Transverse colon (tissue), 4 donors: ENCODE results near the gene AOPEP. TPM values are rescaled to one million over a fixed set of nuclear protein-coding genes. Genes with fewer than 3 reads are reported as not detected.

Experiments
- DNase-seq: peaks from one replicate; pipeline ENCODE4 v3.0.0-alpha.2; 2019
- H3K27ac ChIP-seq, 4 donors: fragments of 200-600 bp; sonication (generic); 2 replicates each; pipeline ENCODE4 v1.5.1; 2016 to 2018; ENCODE audit warnings: inconsistent platforms in 4 of 4
- H3K27me3 ChIP-seq: fragments of 200-600 bp; sonication (generic); 2 replicates; pipeline ENCODE4 v1.5.1; 2017; ENCODE audit warnings: inconsistent platforms
- H3K36me3 ChIP-seq, 4 donors: fragments of 200-600 bp; sonication (generic); 2 replicates each; pipeline ENCODE4 v1.5.1; 2017 to 2019; ENCODE audit warnings: inconsistent platforms in 4 of 4
- H3K4me1 ChIP-seq, 4 donors: fragments of 200-600 bp; sonication (generic); 2 replicates each; pipeline ENCODE4 v1.5.1; 2017 to 2020; ENCODE audit warnings: inconsistent platforms in 4 of 4
- H3K4me3 ChIP-seq, 4 donors: fragments of 200-600 bp; sonication (generic); 1 replicate in 1 of 4; 2 replicates in 3 of 4; pipeline versions ENCODE4 v1.5.1 to v1.6.1; 2017 to 2019; ENCODE audit warnings: inconsistent platforms in 4 of 4
- H3K9me3 ChIP-seq, 2 donors: fragments of 200-600 bp; sonication (generic); 2 replicates each; pipeline ENCODE4 v1.5.1; 2017 to 2019; ENCODE audit warnings: inconsistent platforms in 2 of 2
- EP300 ChIP-seq: sonication (generic); formaldehyde crosslinking; IDR thresholded peaks from one replicate; pipeline ENCODE4 v1.6.1; 2017; ENCODE audit warnings: antibody characterized with exemption, low read depth
- POLR2A ChIP-seq: fragments of 450-650 bp; IDR thresholded peaks from one replicate; pipeline ENCODE4 v1.6.1; 2016; ENCODE audit warnings: antibody characterized with exemption, mild to moderate bottlenecking, moderate library complexity
- POLR2AphosphoS5 ChIP-seq, 3 donors: sonication (generic); formaldehyde crosslinking; IDR thresholded peaks; one replicate each; pipeline ENCODE4 v1.6.1; 2016; ENCODE audit warnings: antibody characterized with exemption in 3 of 3
- WGBS, 2 donors: methylation state at CpG; one replicate each; pipeline ENCODE4 v1.1.5; 2018; ENCODE audit warnings: low coverage in 1 of 2; 5-methylcytosine and 5-hydroxymethylcytosine counted together
- in situ Hi-C, 4 donors: fragments of 200-750 bp; cut with MboI; loops; one replicate each; pipeline versions ENCODE4 v1.15.0 to v1.15.1; 2017; ENCODE audit warnings: low sequenced_read_pairs in 3 of 4, low pct_ligation_motif_present in 1 of 4, low pct_unique_long_range_greater_than_20kb in 1 of 4
- intact Hi-C: fragments of 100-400 bp; cut with DNase I; formaldehyde crosslinking; loops from one replicate; pipeline ENCODE4 v1.15.1; 2023; ENCODE audit warnings: low total_unique reads
- total RNA-seq, 4 donors: library from RNA; depleted of rRNA; stranded (reverse); fragments of >200 nt; gene quantifications; one replicate each; pipeline ENCODE4 v1.1.0, GENCODE V29; 2016
- TF ChIP-seq, protein P1 (sequence below), 5 experiments: fragments of 200-600 bp in 3 of 5; fragments of 450-650 bp in 2 of 5; sonication (generic) in 3 of 5; IDR thresholded peaks; 1 replicate in 2 of 5; 2 replicates in 3 of 5; pipeline ENCODE4 v1.5.1; 2016 to 2017; ENCODE audit warnings: antibody characterized with exemption in 5 of 5, inconsistent platforms in 3 of 5, mild to moderate bottlenecking in 2 of 5, moderate library complexity in 1 of 5

Gene AOPEP
- total RNA-seq, 4 donors from 2014 or later, result 53.0 to 129 (median 92.7) TPM

DNA sequence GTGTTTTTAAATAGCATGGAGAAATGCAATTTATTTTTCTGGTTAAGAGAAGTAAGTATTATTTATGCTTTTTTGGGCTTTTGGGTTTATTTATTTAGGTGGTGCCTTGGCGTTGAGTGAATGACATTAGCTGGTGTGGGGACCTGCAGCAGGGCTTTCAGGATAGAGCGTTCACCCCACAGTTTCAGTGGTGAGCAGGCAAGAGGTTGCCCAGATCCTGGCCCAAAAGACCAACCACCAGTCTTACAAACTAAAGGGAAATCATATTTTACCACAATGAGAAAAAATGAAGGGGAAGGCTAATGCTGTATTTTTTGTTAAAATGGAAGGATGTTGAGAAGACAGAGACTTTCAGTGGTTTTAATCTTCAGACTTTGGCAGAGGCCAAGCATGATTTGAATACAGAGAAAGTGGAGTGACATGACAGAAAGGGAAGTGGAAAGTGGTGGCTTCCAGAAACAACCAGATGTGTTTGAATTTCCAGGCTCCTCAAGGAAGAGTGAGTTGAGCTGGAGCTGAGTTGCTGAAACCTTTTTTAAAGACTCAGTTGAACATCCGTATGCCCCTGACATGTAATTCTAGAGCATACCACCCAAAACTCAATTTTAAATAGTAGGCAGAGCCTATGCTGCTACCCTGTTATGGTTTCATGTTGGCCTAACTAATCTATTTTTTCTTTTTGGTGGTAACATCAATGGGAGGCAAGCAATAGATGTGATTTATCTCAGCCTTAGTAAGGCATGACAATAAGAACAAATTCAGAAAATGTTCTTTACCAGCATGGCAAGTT, 94.8 kb downstream of the AOPEP start:
- intact Hi-C loops, result no loop called here
- no peak for DNase-seq
- 81 to 83% methylated on average over 3 of the region's 3 CpGs for WGBS, 2 donors
- no peaks in the 10 kb centered on the region for H3K27me3 ChIP-seq
- no peaks in the 10 kb centered on the region for H3K9me3 ChIP-seq
- no peaks in the 10 kb centered on the region for H3K36me3 ChIP-seq
- in situ Hi-C loops, result no loop called here
- H3K4me1 ChIP-seq, result peaks cover 8 to 33% (median 20%) of the 10 kb centered on the region in 4 donors
- H3K27ac ChIP-seq, result no peak overlapping the region
- TF ChIP-seq EP300 (no peak), POLR2A (no peak), POLR2AphosphoS5 (IDR thresholded peaks at IDR 0.05) (no peak)
- TF ChIP-seq, protein P1, sequence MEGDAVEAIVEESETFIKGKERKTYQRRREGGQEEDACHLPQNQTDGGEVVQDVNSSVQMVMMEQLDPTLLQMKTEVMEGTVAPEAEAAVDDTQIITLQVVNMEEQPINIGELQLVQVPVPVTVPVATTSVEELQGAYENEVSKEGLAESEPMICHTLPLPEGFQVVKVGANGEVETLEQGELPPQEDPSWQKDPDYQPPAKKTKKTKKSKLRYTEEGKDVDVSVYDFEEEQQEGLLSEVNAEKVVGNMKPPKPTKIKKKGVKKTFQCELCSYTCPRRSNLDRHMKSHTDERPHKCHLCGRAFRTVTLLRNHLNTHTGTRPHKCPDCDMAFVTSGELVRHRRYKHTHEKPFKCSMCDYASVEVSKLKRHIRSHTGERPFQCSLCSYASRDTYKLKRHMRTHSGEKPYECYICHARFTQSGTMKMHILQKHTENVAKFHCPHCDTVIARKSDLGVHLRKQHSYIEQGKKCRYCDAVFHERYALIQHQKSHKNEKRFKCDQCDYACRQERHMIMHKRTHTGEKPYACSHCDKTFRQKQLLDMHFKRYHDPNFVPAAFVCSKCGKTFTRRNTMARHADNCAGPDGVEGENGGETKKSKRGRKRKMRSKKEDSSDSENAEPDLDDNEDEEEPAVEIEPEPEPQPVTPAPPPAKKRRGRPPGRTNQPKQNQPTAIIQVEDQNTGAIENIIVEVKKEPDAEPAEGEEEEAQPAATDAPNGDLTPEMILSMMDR (IDR thresholded peaks at IDR 0.05), result no peak
- no peak overlapping the region for H3K4me3 ChIP-seq

DNA sequence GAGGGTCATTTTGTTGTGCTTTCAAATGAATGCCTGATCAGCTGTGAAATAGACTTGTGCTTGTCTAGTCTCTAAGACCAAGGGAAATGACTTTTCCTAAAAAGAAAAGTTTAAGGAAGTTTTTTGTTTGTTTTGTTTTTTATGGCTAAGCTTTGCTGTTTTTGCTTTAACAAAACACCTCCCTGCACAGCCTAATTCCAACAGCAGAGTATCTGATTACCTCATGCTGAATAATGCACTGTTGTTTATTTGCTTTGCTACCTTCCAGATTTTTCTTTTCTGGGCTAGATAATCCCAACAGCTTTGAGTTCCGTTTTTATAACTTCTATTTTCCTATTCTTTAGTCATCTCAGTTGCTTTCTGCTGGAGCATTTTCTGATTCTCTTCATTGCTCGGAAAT, 95.8 kb downstream of the AOPEP start:
- TF ChIP-seq EP300 (no peak), POLR2A (no peak), POLR2AphosphoS5 (IDR thresholded peaks at IDR 0.05) (no peak)
- TF ChIP-seq, protein P1 (IDR thresholded peaks at IDR 0.05), result no peak
- no peak overlapping the region for H3K27ac ChIP-seq
- no peak overlapping the region for H3K4me3 ChIP-seq
- intact Hi-C loops (no loop called here), in situ Hi-C loops (no loop called here)
- H3K9me3 ChIP-seq, result no peaks in the 10 kb centered on the region
- no peak for DNase-seq
- H3K36me3 ChIP-seq, result no peaks in the 10 kb centered on the region
- H3K4me1 ChIP-seq, result peaks cover 10 to 42% (median 24%) of the 10 kb centered on the region in 4 donors
- 67 to 76% methylated on average over 1 to 2 of the region's 2 CpGs for WGBS, 2 donors
- no peaks in the 10 kb centered on the region for H3K27me3 ChIP-seq

DNA sequence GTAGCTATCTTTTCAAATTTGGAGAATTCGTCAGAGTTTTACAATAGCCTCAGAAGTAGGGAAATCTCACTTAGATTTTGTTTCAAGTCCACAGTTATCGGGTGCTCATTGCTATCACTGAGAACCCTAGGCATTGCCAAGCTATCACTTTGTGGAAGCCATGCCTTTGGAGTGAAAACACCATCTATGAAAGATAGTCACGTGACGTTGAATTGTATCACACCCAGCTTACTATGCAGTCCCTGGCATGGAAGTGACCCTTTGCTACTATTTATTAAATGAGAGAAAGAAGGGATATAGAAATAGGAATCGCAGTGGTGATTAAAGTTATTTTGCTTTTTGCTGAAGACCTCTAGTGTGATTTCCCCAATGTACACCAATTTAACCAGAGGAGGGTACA, 97.2 kb downstream of the AOPEP start:
- TF ChIP-seq POLR2AphosphoS5 (IDR thresholded peaks at IDR 0.05) (no peak), EP300 (no peak), POLR2A (no peak)
- TF ChIP-seq, protein P1 (IDR thresholded peaks at IDR 0.05), result no peak
- DNase-seq, result no peak
- Histone ChIP-seq H3K4me3 (no peak overlapping the region), H3K4me1 (peaks cover 16 to 56% (median 31%) of the 10 kb centered on the region in 4 donors), H3K9me3 (no peaks in the 10 kb centered on the region), H3K27ac (no peak overlapping the region), H3K36me3 (no peaks in the 10 kb centered on the region), H3K27me3 (no peaks in the 10 kb centered on the region)
- intact Hi-C loops (no loop called here), in situ Hi-C loops (no loop called here)
- 98 to 100% methylated on average over 1 to 5 of the region's 5 CpGs for WGBS, 2 donors

- peak overlapping the region in 3 of 4 donors; percentile 16 to 64 (median 46) for H3K27ac ChIP-seq
- WGBS, 2 donors, result 49 to 56% methylated on average over 2 of the region's 2 CpGs
- intact Hi-C loops, result no loop called here
Measured at GRCh38 chr9:94824411-94824810, 97.9 kb downstream of the AOPEP start.

More at GRCh38 chr9:94824411-94824810, 97.9 kb downstream of the AOPEP start:
- H3K9me3 ChIP-seq, result no peaks in the 10 kb centered on the region
- peaks cover 16 to 55% (median 31%) of the 10 kb centered on the region in 4 donors for H3K4me1 ChIP-seq
- in situ Hi-C loops, result no loop called here
- TF ChIP-seq EP300 (no peak), POLR2A (no peak)
- TF ChIP-seq, protein P1 (IDR thresholded peaks at IDR 0.05), result no peak
- H3K4me3 ChIP-seq, result no peak overlapping the region
- DNase-seq, result no peak
- H3K27me3 ChIP-seq, result no peaks in the 10 kb centered on the region
- no peaks in the 10 kb centered on the region for H3K36me3 ChIP-seq
